Trophoblast cell (in vitro differentiated cells and primary cell): ENCODE measurements around the gene CTNNA1.
"Not testable (repeated sequence)": the region's sequence is repeated elsewhere in the genome, so short reads cannot be mapped to it uniquely, and the experiment has no call there.

Source experiments
- DNase-seq, 2 donors: peaks; one replicate each; pipeline ENCODE4 v3.0.0-alpha.2; 2016
- H2AFZ ChIP-seq: 2 replicates; pipeline ENCODE4 v1.6.1; 2013; ENCODE audit warnings: low read length, moderate library complexity, mild to moderate bottlenecking; ENCODE audit not compliant: insufficient read depth, poor library complexity
- H2AK5ac ChIP-seq: 2 replicates; pipeline ENCODE4 v1.6.1; 2013; ENCODE audit warnings: mild to moderate bottlenecking, low read length
- H2BK120ac ChIP-seq: 2 replicates; pipeline ENCODE4 v1.6.1; 2013; ENCODE audit warnings: low read length, mild to moderate bottlenecking, moderate library complexity; ENCODE audit not compliant: insufficient read depth, poor library complexity
- H2BK12ac ChIP-seq: 2 replicates; pipeline ENCODE4 v1.6.1; 2013; ENCODE audit warnings: mild to moderate bottlenecking, low read length, moderate library complexity
- H2BK5ac ChIP-seq: 2 replicates; pipeline ENCODE4 v1.6.1; 2013; ENCODE audit warnings: low read length, low read depth, moderate library complexity, mild to moderate bottlenecking; ENCODE audit not compliant: poor library complexity
- H3K14ac ChIP-seq: 2 replicates; pipeline ENCODE4 v1.6.1; 2013; ENCODE audit warnings: mild to moderate bottlenecking, low read length
- H3K18ac ChIP-seq: 2 replicates; pipeline ENCODE4 v1.6.1; 2013; ENCODE audit warnings: mild to moderate bottlenecking, low read length
- H3K23ac ChIP-seq: 2 replicates; pipeline ENCODE4 v1.6.1; 2013; ENCODE audit warnings: low read length
- H3K27ac ChIP-seq: 2 replicates; pipeline ENCODE4 v1.5.1; 2013; ENCODE audit warnings: low read depth, mild to moderate bottlenecking, inconsistent platforms, low read length, moderate library complexity
- H3K27me3 ChIP-seq: 2 replicates; pipeline ENCODE4 v1.6.1; 2013; ENCODE audit warnings: inconsistent platforms, mild to moderate bottlenecking, low read length, moderate library complexity; ENCODE audit not compliant: insufficient read depth
- H3K36me3 ChIP-seq, 2 experiments: 1 replicate in 1 of 2; 2 replicates in 1 of 2; pipeline ENCODE4 v1.6.1; 2013; ENCODE audit warnings: low read length in 2 of 2, mild to moderate bottlenecking in 2 of 2, moderate library complexity in 1 of 2; ENCODE audit not compliant: insufficient read depth in 2 of 2, control insufficient read depth in 1 of 2
- H3K4ac ChIP-seq: 2 replicates; pipeline ENCODE4 v1.6.1; 2013; ENCODE audit warnings: low read depth, mild to moderate bottlenecking, low read length, moderate library complexity
- H3K4me1 ChIP-seq, 2 experiments: 1 replicate in 1 of 2; 2 replicates in 1 of 2; pipeline ENCODE4 v1.6.1; 2013; ENCODE audit warnings: low read length in 2 of 2, mild to moderate bottlenecking in 2 of 2, moderate library complexity in 1 of 2; ENCODE audit not compliant: insufficient read depth in 2 of 2, control insufficient read depth in 1 of 2
- H3K4me2 ChIP-seq: 2 replicates; pipeline ENCODE4 v1.6.1; 2013; ENCODE audit warnings: inconsistent platforms, mild to moderate bottlenecking, low read length, moderate library complexity
- H3K4me3 ChIP-seq: 2 replicates; pipeline ENCODE4 v1.5.1; 2013; ENCODE audit warnings: mild to moderate bottlenecking, low read depth, low read length, inconsistent platforms
- H3K79me1 ChIP-seq: one replicate; pipeline ENCODE4 v1.6.1; 2013; ENCODE audit warnings: low read length
- H3K79me2 ChIP-seq: 2 replicates; pipeline ENCODE4 v1.6.1; 2013; ENCODE audit warnings: low read length, mild to moderate bottlenecking; ENCODE audit not compliant: control insufficient read depth, insufficient read depth, poor library complexity
- H3K9ac ChIP-seq: 2 replicates; pipeline ENCODE4 v1.6.1; 2013; ENCODE audit warnings: mild to moderate bottlenecking, low read length
- H3K9me3 ChIP-seq: 2 replicates; pipeline ENCODE4 v1.6.1; 2013; ENCODE audit warnings: low read depth, mild to moderate bottlenecking, control low read depth, inconsistent platforms, low read length; ENCODE audit not compliant: insufficient read depth
- H4K12ac ChIP-seq: 2 replicates; pipeline ENCODE4 v1.6.1; 2013; ENCODE audit warnings: low read depth, mild to moderate bottlenecking, low read length, moderate library complexity
- H4K8ac ChIP-seq: 2 replicates; pipeline ENCODE4 v1.6.1; 2013; ENCODE audit warnings: low read depth, mild to moderate bottlenecking, low read length, moderate library complexity
- H4K91ac ChIP-seq: one replicate; pipeline ENCODE4 v1.6.1; 2013; ENCODE audit warnings: low read depth, mild to moderate bottlenecking, low read length, moderate library complexity
- WGBS: extraction: QIAGEN DNeasy Blood & Tissue Kit; methylation state at CpG from one replicate; pipeline ENCODE4 v1.1.7; 2013; ENCODE audit warnings: missing lambda C conversion rate; ENCODE audit not compliant: insufficient read length, insufficient coverage; ENCODE audit errors: extremely low coverage; 5-methylcytosine and 5-hydroxymethylcytosine counted together

The CTNNA1 gene

GRCh38 chr5:138757061-138757776 is 4.0 kb downstream of the CTNNA1 start:
- H3K79me1 ChIP-seq = peaks cover 16% of the 10 kb centered on the region
- peaks cover 10 to 13% of the 10 kb centered on the region in 2 experiments for H3K4me1 ChIP-seq
- H4K8ac ChIP-seq = no peak overlapping the region
- H3K9me3 ChIP-seq = no peaks in the 10 kb centered on the region
- H3K9ac ChIP-seq = no peak overlapping the region
- no peak for DNase-seq
- no peak overlapping the region for H2AFZ ChIP-seq
- H3K18ac ChIP-seq = no peak overlapping the region
- H2AK5ac ChIP-seq = no peak overlapping the region
- no peaks in the 10 kb centered on the region for H3K27me3 ChIP-seq
- WGBS = 100% methylated on average over 1 of the region's 6 CpGs
- peaks cover 51% of the 10 kb centered on the region for H3K79me2 ChIP-seq
- no peak overlapping the region for H2BK120ac ChIP-seq
- H3K4me2 ChIP-seq = no peak overlapping the region
- H4K91ac ChIP-seq = no peak overlapping the region
- no peak overlapping the region for H4K12ac ChIP-seq
- H2BK12ac ChIP-seq = no peak overlapping the region
- H3K4me3 ChIP-seq = no peak overlapping the region
- no peak overlapping the region for H3K14ac ChIP-seq
- H3K36me3 ChIP-seq = peaks cover 17 to 34% of the 10 kb centered on the region in 2 experiments
- no peak overlapping the region for H3K23ac ChIP-seq
- no peak overlapping the region for H3K27ac ChIP-seq
- H2BK5ac ChIP-seq = no peak overlapping the region
- peak overlapping the region; percentile 98 for H3K4ac ChIP-seq

GRCh38 chr5:138760448-138761110 is 7.4 kb downstream of the CTNNA1 start:
- Histone ChIP-seq H4K91ac (no peak overlapping the region), H3K9me3 (no peaks in the 10 kb centered on the region), H3K27ac (no peak overlapping the region), H2BK5ac (no peak overlapping the region), H4K12ac (no peak overlapping the region), H3K4me2 (no peak overlapping the region), H3K23ac (no peak overlapping the region), H3K4me1 (peaks cover 0 to 4% of the 10 kb centered on the region in 2 experiments), H3K79me1 (no peaks in the 10 kb centered on the region), H3K79me2 (peaks cover 38% of the 10 kb centered on the region), H2BK12ac (no peak overlapping the region), H2AK5ac (no peak overlapping the region), H3K4me3 (no peak overlapping the region), H3K9ac (no peak overlapping the region), H3K14ac (no peak overlapping the region), H2BK120ac (no peak overlapping the region), H3K4ac (peak overlapping the region; percentile 77), H3K27me3 (no peaks in the 10 kb centered on the region), H2AFZ (no peak overlapping the region), H3K18ac (no peak overlapping the region), H4K8ac (no peak overlapping the region), H3K36me3 (peaks cover 15 to 30% of the 10 kb centered on the region in 2 experiments)
- no CpG with 5 or more reads among the region's 11 CpGs for WGBS
- DNase-seq = no peak

- H3K79me1 ChIP-seq, H2AFZ ChIP-seq, H2AK5ac ChIP-seq, H3K27ac ChIP-seq, H3K4me3 ChIP-seq, H3K23ac ChIP-seq, DNase-seq, H2BK12ac ChIP-seq, H3K18ac ChIP-seq, H4K8ac ChIP-seq, H4K12ac ChIP-seq, H3K9ac ChIP-seq, H2BK5ac ChIP-seq, H3K14ac ChIP-seq, H4K91ac ChIP-seq, H3K4me1 ChIP-seq, H3K27me3 ChIP-seq, H3K9me3 ChIP-seq, H3K4me2 ChIP-seq, H2BK120ac ChIP-seq: not testable (repeated sequence)
- Histone ChIP-seq H3K36me3 (peaks cover 14 to 30% of the 10 kb centered on the region in 2 experiments), H3K79me2 (peaks cover 37% of the 10 kb centered on the region), H3K4ac (peak overlapping the region; percentile 59)
- no CpG with 5 or more reads among the region's 7 CpGs for WGBS
Observed at GRCh38 chr5:138761115-138761514, 7.9 kb downstream of the CTNNA1 start.

GRCh38 chr5:138761670-138762069 is 8.4 kb downstream of the CTNNA1 start:
- peaks cover 36% of the 10 kb centered on the region for H3K79me2 ChIP-seq
- H3K4ac ChIP-seq = peak overlapping the region; percentile 61
- H3K4me3 ChIP-seq, H3K23ac ChIP-seq, H2BK5ac ChIP-seq, H3K27me3 ChIP-seq, H3K9ac ChIP-seq, H3K18ac ChIP-seq, H3K27ac ChIP-seq, H4K12ac ChIP-seq, H2AK5ac ChIP-seq, H4K8ac ChIP-seq, H3K79me1 ChIP-seq, H2BK120ac ChIP-seq, H2BK12ac ChIP-seq, H3K14ac ChIP-seq, H3K4me1 ChIP-seq, H3K9me3 ChIP-seq, H3K4me2 ChIP-seq, H4K91ac ChIP-seq, H2AFZ ChIP-seq, DNase-seq: not testable (repeated sequence)
- peaks cover 12 to 29% of the 10 kb centered on the region in 2 experiments for H3K36me3 ChIP-seq
- WGBS = no CpG with 5 or more reads among the region's 6 CpGs
